Measurements from ENCODE around the gene HDAC7. TPM values are rescaled to one million over a fixed set of nuclear protein-coding genes. Genes with fewer than 3 reads are reported as not detected.
A peak's percentile ranks its signal among the peaks of the same experiment; 100 is the strongest.

Gene HDAC7
- total and polyA plus RNA-seq, 12 donors = 9.1 to 184 (median 147) TPM

GRCh38 chr12:47824198-47824597 is 4.5 kb upstream of the HDAC7 start:
- Histone ChIP-seq H3K4me3 (no peak overlapping the region), H3K36me3 (replicated peaks in 1 of 2) (no peaks in the 10 kb centered on the region), H3K27ac (peak overlapping the region; percentile 79 to 99 (median 85)), H3K4me1 (replicated peaks in 1 of 2) (peaks cover 40 to 66% of the 10 kb centered on the region in 2 donors), H3K9me3 (replicated peaks in 1 of 3) (no peaks in the 10 kb centered on the region), H3K27me3 (no peaks in the 10 kb centered on the region)
- WGBS, 4 donors = 74 to 81% (median 77%) methylated on average over 2 of the region's 2 CpGs
- TF ChIP-seq, protein P1, sequence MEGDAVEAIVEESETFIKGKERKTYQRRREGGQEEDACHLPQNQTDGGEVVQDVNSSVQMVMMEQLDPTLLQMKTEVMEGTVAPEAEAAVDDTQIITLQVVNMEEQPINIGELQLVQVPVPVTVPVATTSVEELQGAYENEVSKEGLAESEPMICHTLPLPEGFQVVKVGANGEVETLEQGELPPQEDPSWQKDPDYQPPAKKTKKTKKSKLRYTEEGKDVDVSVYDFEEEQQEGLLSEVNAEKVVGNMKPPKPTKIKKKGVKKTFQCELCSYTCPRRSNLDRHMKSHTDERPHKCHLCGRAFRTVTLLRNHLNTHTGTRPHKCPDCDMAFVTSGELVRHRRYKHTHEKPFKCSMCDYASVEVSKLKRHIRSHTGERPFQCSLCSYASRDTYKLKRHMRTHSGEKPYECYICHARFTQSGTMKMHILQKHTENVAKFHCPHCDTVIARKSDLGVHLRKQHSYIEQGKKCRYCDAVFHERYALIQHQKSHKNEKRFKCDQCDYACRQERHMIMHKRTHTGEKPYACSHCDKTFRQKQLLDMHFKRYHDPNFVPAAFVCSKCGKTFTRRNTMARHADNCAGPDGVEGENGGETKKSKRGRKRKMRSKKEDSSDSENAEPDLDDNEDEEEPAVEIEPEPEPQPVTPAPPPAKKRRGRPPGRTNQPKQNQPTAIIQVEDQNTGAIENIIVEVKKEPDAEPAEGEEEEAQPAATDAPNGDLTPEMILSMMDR (IDR thresholded peaks at IDR 0.05) = no peak
- no peak for TF ChIP-seq POLR2A (IDR thresholded peaks at IDR 0.05)
- intact Hi-C loops (cut with DNase I) = no loop called here
- no peak for DNase-seq

- H3K36me3 ChIP-seq (replicated peaks in 1 of 2) = no peaks in the 10 kb centered on the region
- peak overlapping the region; percentile 79 to 100 (median 98) for H3K27ac ChIP-seq
- TF ChIP-seq POLR2A (IDR thresholded peaks at IDR 0.05) = peak in 1 of 2 donors; percentile 47
- TF ChIP-seq, protein P1 (IDR thresholded peaks at IDR 0.05) = no peak
- H3K4me1 ChIP-seq (replicated peaks in 1 of 2) = peaks cover 36 to 61% of the 10 kb centered on the region in 2 donors
- WGBS, 4 donors = 56 to 72% (median 61%) methylated on average over 5 of the region's 5 CpGs
- no peak overlapping the region for H3K4me3 ChIP-seq
- intact Hi-C loops (cut with DNase I) = no loop called here
- no peaks in the 10 kb centered on the region for H3K27me3 ChIP-seq
- H3K9me3 ChIP-seq (replicated peaks in 1 of 3) = no peaks in the 10 kb centered on the region
- peak in 3 of 7 donors; percentile 54 to 76 (median 65) for DNase-seq
Observed at GRCh38 chr12:47823422-47824086, 3.9 kb upstream of the HDAC7 start.

DNA sequence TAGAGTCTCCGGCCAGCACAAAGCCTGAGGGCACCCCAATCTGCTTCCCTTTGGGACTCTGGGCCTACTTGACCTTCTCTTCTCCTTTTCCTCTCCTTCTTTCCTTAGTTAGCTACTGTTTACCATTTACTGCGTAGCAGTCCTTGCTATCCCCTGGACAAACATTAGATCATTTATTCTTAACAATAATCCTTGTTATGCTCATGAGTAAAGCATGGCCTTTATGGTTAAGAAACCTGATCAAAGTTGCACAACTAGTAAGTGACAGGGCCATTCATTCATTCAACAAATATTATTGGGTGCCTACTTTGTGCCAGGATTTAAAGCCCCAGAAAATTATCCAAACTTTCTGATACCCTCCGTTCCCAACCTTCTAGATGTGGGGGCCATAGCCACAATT is 3.2 kb upstream of the HDAC7 start:
- no peaks in the 10 kb centered on the region for H3K9me3 ChIP-seq (replicated peaks in 1 of 3)
- intact Hi-C loops (cut with DNase I) = no loop called here
- no peak for DNase-seq
- TF ChIP-seq POLR2A (IDR thresholded peaks at IDR 0.05) = no peak
- TF ChIP-seq, protein P1 (IDR thresholded peaks at IDR 0.05) = no peak
- WGBS, 4 donors = 88 to 95% (median 92%) methylated on average over 3 of the region's 3 CpGs
- H3K4me3 ChIP-seq = no peak overlapping the region
- peaks cover 37 to 61% of the 10 kb centered on the region in 2 donors for H3K4me1 ChIP-seq (replicated peaks in 1 of 2)
- H3K27me3 ChIP-seq = no peaks in the 10 kb centered on the region
- H3K27ac ChIP-seq = peak overlapping the region; percentile 79 to 100 (median 98)
- H3K36me3 ChIP-seq (replicated peaks in 1 of 2) = no peaks in the 10 kb centered on the region

GRCh38 chr12:47822401-47822800 is 2.7 kb upstream of the HDAC7 start:
- Histone ChIP-seq H3K9me3 (replicated peaks in 1 of 3) (no peaks in the 10 kb centered on the region), H3K36me3 (replicated peaks in 1 of 2) (no peaks in the 10 kb centered on the region), H3K27me3 (no peaks in the 10 kb centered on the region), H3K27ac (peak overlapping the region; percentile 95 to 100 (median 99)), H3K4me1 (replicated peaks in 1 of 2) (peaks cover 41 to 63% of the 10 kb centered on the region in 2 donors), H3K4me3 (no peak overlapping the region)
- no peak for DNase-seq
- WGBS, 4 donors = 49 to 95% (median 73%) methylated on average over 2 of the region's 2 CpGs
- intact Hi-C loops (cut with DNase I) = no loop called here
- TF ChIP-seq, protein P1 (IDR thresholded peaks at IDR 0.05) = no peak
- TF ChIP-seq POLR2A (IDR thresholded peaks at IDR 0.05) = no peak

All from adrenal gland (tissue), 12 donors.